GM12878 (cell line): Measurements from ENCODE around the gene PTPRS. TPM values are rescaled to one million over a fixed set of nuclear protein-coding genes. Genes with fewer than 3 reads are reported as not detected.
A peak's percentile ranks its signal among the peaks of the same experiment; 100 is the strongest.

Experiments
- ATAC-seq: fragments of 200-7000 bp; cut with Tn5 transposase; 3 replicates; pipeline ENCODE4 v1.9.1; 2020; ENCODE audit warnings: mild to moderate bottlenecking, moderate library complexity
- BruUV-seq: library from RNA; stranded (reverse); fragments of 400-500 nt; replicated peaks from 2 replicates; lab custom pipeline; 2021; lab: Mats Ljungman, UMichigan
- CTCF ChIA-PET: fragments of 300-600 bp; sonication (Branson Sonifier 250); formaldehyde crosslinking; extraction: SDS; loops from one replicate; lab custom pipeline; 2021; ENCODE audit warnings: inconsistent platforms; lab: Yijun Ruan, JAX
- POLR2A ChIA-PET: fragments of 350-600 bp; formaldehyde crosslinking; extraction: SDS; loops from one replicate; lab custom pipeline; 2021; ENCODE audit warnings: inconsistent platforms; lab: Charles Lee
- RAD21 ChIA-PET: fragments of 300-600 bp; sonication (Branson Sonifier 250); formaldehyde crosslinking; loops from one replicate; lab custom pipeline; 2023; ENCODE audit warnings: antibody characterized with exemption; ENCODE audit not compliant: unreplicated experiment; lab: Charles Lee
- SMC1A ChIA-PET: fragments of 300-600 bp; sonication (Branson Sonifier 250); formaldehyde crosslinking; loops from one replicate; lab custom pipeline; 2023; ENCODE audit not compliant: unreplicated experiment, uncharacterized antibody; lab: Charles Lee
- DNase-seq: peaks from one replicate; pipeline ENCODE4 v3.0.0-alpha.2; 2011; ENCODE audit warnings: low read depth, low spot score
- FAIRE-seq: peaks from 3 replicates; lab custom pipeline; 2011; peaks lifted over from hg19 to GRCh38; lab: Jason Lieb, UNC
- H2AFZ ChIP-seq: 2 replicates; pipeline ENCODE4 v1.6.0; 2011; ENCODE audit warnings: low read depth, low read length, control low read depth; ENCODE audit not compliant: control insufficient read depth
- H3K27ac ChIP-seq: 2 replicates; pipeline ENCODE4 v1.5.1; 2011; ENCODE audit warnings: control low read depth; ENCODE audit not compliant: control insufficient read depth, insufficient read depth
- H3K27me3 ChIP-seq, 2 experiments: replicated peaks in 1 of 2; 2 replicates each; pipeline versions ENCODE4 v1.6.0 to v1.6.1; 2011; ENCODE audit warnings: low read length in 1 of 2; ENCODE audit not compliant: control insufficient read depth in 2 of 2, insufficient read depth in 2 of 2
- H3K36me3 ChIP-seq, 2 experiments: 2 replicates each; pipeline ENCODE4 v1.5.1; 2011; ENCODE audit warnings: low read length in 1 of 2; ENCODE audit not compliant: control insufficient read depth in 2 of 2, insufficient read depth in 2 of 2
- H3K4me1 ChIP-seq: 2 replicates; pipeline ENCODE4 v1.6.1; 2011; ENCODE audit warnings: mild to moderate bottlenecking, low read length, moderate library complexity, mixed read lengths; ENCODE audit not compliant: control insufficient read depth, insufficient read depth
- H3K4me2 ChIP-seq: 2 replicates; pipeline ENCODE4 v1.6.0; 2011; ENCODE audit warnings: control low read depth; ENCODE audit not compliant: control insufficient read depth, insufficient read depth
- H3K4me3 ChIP-seq: fragments of 200-600 bp; sonication (generic); 2 replicates; pipeline ENCODE4 v1.5.1; 2016
- H3K79me2 ChIP-seq: 2 replicates; pipeline ENCODE4 v1.6.0; 2011; ENCODE audit warnings: low read length; ENCODE audit not compliant: control insufficient read depth, insufficient read depth
- H3K9ac ChIP-seq: 2 replicates; pipeline ENCODE4 v1.8.0; 2011; ENCODE audit warnings: low read length, control low read depth, mixed read lengths; ENCODE audit not compliant: control insufficient read depth, insufficient read depth
- H3K9me3 ChIP-seq: replicated peaks from 3 replicates; pipeline ENCODE4 v1.5.1; 2011; ENCODE audit warnings: mild to moderate bottlenecking, low read length; ENCODE audit not compliant: control insufficient read depth, insufficient read depth
- H4K20me1 ChIP-seq: 2 replicates; pipeline ENCODE4 v1.6.0; 2011; ENCODE audit not compliant: control insufficient read depth, insufficient read depth
- BACH1 ChIP-seq: fragments of 450-650 bp; IDR thresholded peaks from 2 replicates; pipeline ENCODE4 v1.6.1; 2017; ENCODE audit warnings: mild to moderate bottlenecking, borderline replicate concordance
- BMI1 ChIP-seq: fragments of 450-650 bp; IDR thresholded peaks from 2 replicates; pipeline ENCODE4 v1.6.1; 2016; ENCODE audit warnings: mild to moderate bottlenecking, moderate library complexity, borderline replicate concordance
- CHD4 ChIP-seq: fragments of 200-600 bp; sonication (generic); IDR thresholded peaks from 2 replicates; pipeline ENCODE4 v1.6.1; 2016; ENCODE audit warnings: mild to moderate bottlenecking
- DPF2 ChIP-seq: fragments of 450-650 bp; IDR thresholded peaks from 2 replicates; pipeline ENCODE4 v1.6.1; 2017; ENCODE audit warnings: mild to moderate bottlenecking
- IKZF1 ChIP-seq: fragments of 450-650 bp; conservative IDR thresholded peaks from 2 replicates; pipeline ENCODE4 v1.6.1; 2017; ENCODE audit warnings: antibody characterized with exemption, mild to moderate bottlenecking
- MEF2B ChIP-seq: fragments of 450-650 bp; IDR thresholded peaks from 2 replicates; pipeline ENCODE4 v1.6.1; 2018; ENCODE audit warnings: mild to moderate bottlenecking, moderate library complexity; ENCODE audit not compliant: partially characterized antibody, poor library complexity, severe bottlenecking
- NFIC ChIP-seq: IDR thresholded peaks from 2 replicates; pipeline ENCODE4 v1.6.1; 2012; ENCODE audit warnings: low read depth, mild to moderate bottlenecking, inconsistent platforms, low read length, moderate library complexity
- NRF1 ChIP-seq: conservative IDR thresholded peaks from 2 replicates; pipeline ENCODE4 v1.6.1; 2011; ENCODE audit warnings: mild to moderate bottlenecking, low read depth, low read length, improper control_type of control experiment
- RAD21 ChIP-seq: IDR thresholded peaks from 2 replicates; pipeline ENCODE4 v1.6.1; 2011; ENCODE audit warnings: mild to moderate bottlenecking, low read depth, low read length, moderate library complexity; ENCODE audit not compliant: insufficient read depth
- SMAD1 ChIP-seq: fragments of 450-650 bp; IDR thresholded peaks from 2 replicates; pipeline ENCODE4 v1.6.1; 2018; ENCODE audit warnings: mild to moderate bottlenecking, low read depth; ENCODE audit not compliant: partially characterized antibody
- SREBF1 ChIP-seq: IDR thresholded peaks from 2 replicates; pipeline ENCODE4 v1.6.1; 2012; ENCODE audit warnings: mild to moderate bottlenecking, low read length
- WGBS: methylation state at CpG from one replicate; pipeline ENCODE4 v1.1.6; 2016; ENCODE audit warnings: low lambda C conversion rate; ENCODE audit not compliant: insufficient replicate concordance, insufficient coverage; ENCODE audit errors: missing lambda C conversion rate; 5-methylcytosine and 5-hydroxymethylcytosine counted together
- in situ Hi-C: fragments of 300-500 bp; cut with MboI; formaldehyde crosslinking; loops from 9 replicates; pipeline ENCODE4 v1.14.3; 2018; ENCODE audit warnings: mixed read lengths
- intact Hi-C: fragments of 100-400 bp; cut with micrococcal nuclease; formaldehyde crosslinking; loops from one replicate; pipeline ENCODE4 v1.14.2; 2022; ENCODE audit not compliant: unreplicated experiment
- polyA plus RNA-seq, 11 experiments: library from polyadenylated mRNA; depleted of rRNA in 4 of 11; unstranded in 6 of 11; stranded (reverse) in 5 of 11; fragments of >200 nt; fragmentation: Nextera tagmentation in 4 of 11; fragmentation: Illumina TruSeq in 1 of 11; extraction: Ambion mirVana in 4 of 11; extraction: Trizol in 1 of 11; gene quantifications; 1 replicate in 1 of 11; 2 replicates in 10 of 11; pipeline versions ENCODE4 v1.2.1 to v1.2.3, GENCODE V29; 2011 to 2016; ENCODE audit warnings: inconsistent platforms in 2 of 11, missing spikeins in 2 of 11, low read depth in 1 of 11
- total RNA-seq, 4 experiments: library from RNA; depleted of rRNA in 3 of 4; stranded (reverse); fragments of >200 nt in 3 of 4; fragmentation: Illumina TruSeq in 1 of 4; extraction: Trizol in 1 of 4; gene quantifications; 2 replicates each; pipeline versions ENCODE4 v1.2.1 to v1.2.3, GENCODE V29; 2013 to 2021
- TF ChIP-seq, protein P1 (sequence below): IDR thresholded peaks from 2 replicates; pipeline ENCODE4 v1.6.1; 2011; ENCODE audit warnings: mild to moderate bottlenecking, low read depth, low read length, moderate library complexity; ENCODE audit not compliant: insufficient replicate concordance
- TF ChIP-seq, protein P2 (sequence below): IDR thresholded peaks from 2 replicates; pipeline ENCODE4 v1.6.1; 2012; ENCODE audit warnings: mild to moderate bottlenecking, low read depth, low read length

PTPRS gene
- total and polyA plus RNA-seq, 10 of the 15 experiments (the other 5 are each of a cell fraction or from before 2014, with no cell fraction given): 0.09 to 32.1 (median 0.71) TPM

DNA sequence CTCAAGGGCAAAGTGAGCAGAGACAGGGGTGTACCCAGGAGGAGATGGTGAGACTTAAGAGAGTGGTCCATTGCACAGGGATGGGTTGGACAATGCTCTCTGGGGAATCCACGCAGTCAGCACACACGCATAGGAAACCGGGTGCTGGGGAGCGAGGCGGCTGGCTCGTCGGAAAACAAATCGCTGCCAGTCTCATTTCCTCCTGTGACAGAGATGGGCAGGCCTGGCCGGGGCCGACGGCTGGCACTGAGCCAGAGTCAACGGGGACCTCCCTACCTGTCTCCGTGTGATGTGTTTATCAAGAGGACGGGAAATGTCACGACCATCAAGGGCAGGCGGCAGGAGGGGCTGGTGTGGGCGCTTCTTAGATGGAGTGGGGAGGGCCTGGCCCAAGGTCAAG is 27.3 kb downstream of the PTPRS start:
- no peaks in the 10 kb centered on the region; the same call in 2 of the 3 replicates for H3K9me3 ChIP-seq
- FAIRE-seq (no peak), ATAC-seq (peak; percentile 77), DNase-seq (no peak)
- H3K4me2 ChIP-seq: no peak overlapping the region
- POLR2A ChIA-PET: no interaction called here
- no peaks in the 10 kb centered on the region for H4K20me1 ChIP-seq
- no peaks in the 10 kb centered on the region for H3K79me2 ChIP-seq
- SMC1A ChIA-PET: no interaction called here
- H3K4me1 ChIP-seq: peaks cover 6% of the 10 kb centered on the region; the same call in 1 of the 2 replicates
- H3K27me3 ChIP-seq: no peaks in the 10 kb centered on the region
- in situ Hi-C loops (no loop called here), intact Hi-C loops (no loop called here)
- H3K4me3 ChIP-seq: no peak overlapping the region
- CTCF ChIA-PET: interaction anchor here (1.0 to 2.0 kb wide), 3 partner anchors 11 to 28 kb away, joined by 3 to 7 read pairs (median 3); partner anchors contain the start of gene PTPRS
- RAD21 ChIA-PET: no interaction called here
- BruUV-seq: no TSS peak
- no peak overlapping the region for H3K9ac ChIP-seq
- no peak overlapping the region for H2AFZ ChIP-seq
- H3K27ac ChIP-seq: no peak overlapping the region
- 28% methylated on average over 17 of the region's 17 CpGs for WGBS
- TF ChIP-seq SREBF1: no peak
- 0 out of 2 replicates have a peak, but pooled peaks have one; percentile 26 for TF ChIP-seq DPF2
- peak; percentile 45; the same call in 1 of the 2 replicates for TF ChIP-seq BACH1
- TF ChIP-seq, protein P1, sequence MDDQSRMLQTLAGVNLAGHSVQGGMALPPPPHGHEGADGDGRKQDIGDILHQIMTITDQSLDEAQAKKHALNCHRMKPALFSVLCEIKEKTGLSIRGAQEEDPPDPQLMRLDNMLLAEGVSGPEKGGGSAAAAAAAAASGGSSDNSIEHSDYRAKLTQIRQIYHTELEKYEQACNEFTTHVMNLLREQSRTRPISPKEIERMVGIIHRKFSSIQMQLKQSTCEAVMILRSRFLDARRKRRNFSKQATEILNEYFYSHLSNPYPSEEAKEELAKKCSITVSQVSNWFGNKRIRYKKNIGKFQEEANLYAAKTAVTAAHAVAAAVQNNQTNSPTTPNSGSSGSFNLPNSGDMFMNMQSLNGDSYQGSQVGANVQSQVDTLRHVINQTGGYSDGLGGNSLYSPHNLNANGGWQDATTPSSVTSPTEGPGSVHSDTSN: no peak
- TF ChIP-seq BMI1: no peak
- TF ChIP-seq CHD4: no peak
- peak; percentile 88 for TF ChIP-seq SMAD1
- TF ChIP-seq IKZF1: 0 out of 2 replicates have a peak, but pooled peaks have one; percentile 31
- TF ChIP-seq RAD21: no peak
- TF ChIP-seq, protein P2, sequence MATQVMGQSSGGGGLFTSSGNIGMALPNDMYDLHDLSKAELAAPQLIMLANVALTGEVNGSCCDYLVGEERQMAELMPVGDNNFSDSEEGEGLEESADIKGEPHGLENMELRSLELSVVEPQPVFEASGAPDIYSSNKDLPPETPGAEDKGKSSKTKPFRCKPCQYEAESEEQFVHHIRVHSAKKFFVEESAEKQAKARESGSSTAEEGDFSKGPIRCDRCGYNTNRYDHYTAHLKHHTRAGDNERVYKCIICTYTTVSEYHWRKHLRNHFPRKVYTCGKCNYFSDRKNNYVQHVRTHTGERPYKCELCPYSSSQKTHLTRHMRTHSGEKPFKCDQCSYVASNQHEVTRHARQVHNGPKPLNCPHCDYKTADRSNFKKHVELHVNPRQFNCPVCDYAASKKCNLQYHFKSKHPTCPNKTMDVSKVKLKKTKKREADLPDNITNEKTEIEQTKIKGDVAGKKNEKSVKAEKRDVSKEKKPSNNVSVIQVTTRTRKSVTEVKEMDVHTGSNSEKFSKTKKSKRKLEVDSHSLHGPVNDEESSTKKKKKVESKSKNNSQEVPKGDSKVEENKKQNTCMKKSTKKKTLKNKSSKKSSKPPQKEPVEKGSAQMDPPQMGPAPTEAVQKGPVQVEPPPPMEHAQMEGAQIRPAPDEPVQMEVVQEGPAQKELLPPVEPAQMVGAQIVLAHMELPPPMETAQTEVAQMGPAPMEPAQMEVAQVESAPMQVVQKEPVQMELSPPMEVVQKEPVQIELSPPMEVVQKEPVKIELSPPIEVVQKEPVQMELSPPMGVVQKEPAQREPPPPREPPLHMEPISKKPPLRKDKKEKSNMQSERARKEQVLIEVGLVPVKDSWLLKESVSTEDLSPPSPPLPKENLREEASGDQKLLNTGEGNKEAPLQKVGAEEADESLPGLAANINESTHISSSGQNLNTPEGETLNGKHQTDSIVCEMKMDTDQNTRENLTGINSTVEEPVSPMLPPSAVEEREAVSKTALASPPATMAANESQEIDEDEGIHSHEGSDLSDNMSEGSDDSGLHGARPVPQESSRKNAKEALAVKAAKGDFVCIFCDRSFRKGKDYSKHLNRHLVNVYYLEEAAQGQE: no peak
- no peak for TF ChIP-seq NFIC
- TF ChIP-seq NRF1: no peak
- peak; percentile 30 for TF ChIP-seq MEF2B
- H3K36me3 ChIP-seq: no peaks in the 10 kb centered on the region; a peak in 1 of 4 replicates
